ENCODE results near the gene LBHD1.

- TF ChIP-seq, protein P1, sequence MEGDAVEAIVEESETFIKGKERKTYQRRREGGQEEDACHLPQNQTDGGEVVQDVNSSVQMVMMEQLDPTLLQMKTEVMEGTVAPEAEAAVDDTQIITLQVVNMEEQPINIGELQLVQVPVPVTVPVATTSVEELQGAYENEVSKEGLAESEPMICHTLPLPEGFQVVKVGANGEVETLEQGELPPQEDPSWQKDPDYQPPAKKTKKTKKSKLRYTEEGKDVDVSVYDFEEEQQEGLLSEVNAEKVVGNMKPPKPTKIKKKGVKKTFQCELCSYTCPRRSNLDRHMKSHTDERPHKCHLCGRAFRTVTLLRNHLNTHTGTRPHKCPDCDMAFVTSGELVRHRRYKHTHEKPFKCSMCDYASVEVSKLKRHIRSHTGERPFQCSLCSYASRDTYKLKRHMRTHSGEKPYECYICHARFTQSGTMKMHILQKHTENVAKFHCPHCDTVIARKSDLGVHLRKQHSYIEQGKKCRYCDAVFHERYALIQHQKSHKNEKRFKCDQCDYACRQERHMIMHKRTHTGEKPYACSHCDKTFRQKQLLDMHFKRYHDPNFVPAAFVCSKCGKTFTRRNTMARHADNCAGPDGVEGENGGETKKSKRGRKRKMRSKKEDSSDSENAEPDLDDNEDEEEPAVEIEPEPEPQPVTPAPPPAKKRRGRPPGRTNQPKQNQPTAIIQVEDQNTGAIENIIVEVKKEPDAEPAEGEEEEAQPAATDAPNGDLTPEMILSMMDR (conservative IDR thresholded peaks at IDR 0.05 in 1 of 2, IDR thresholded peaks at IDR 0.05 in 1 of 2; ENCODE audit: extremely low read depth in 1 of 2, insufficient read depth in 1 of 2, low read depth in 1 of 2, low read length in 2 of 2), result no peak
- no peak for TF ChIP-seq EZH2 (IDR thresholded peaks at IDR 0.05; ENCODE audit: borderline replicate concordance, low read length)
Observed at GRCh38 chr11:62669420-62670161, 2.5 kb downstream of the LBHD1 start.

Data from mammary epithelial cell (primary cell).